Mucosa of stomach (tissue), 1 donor: ENCODE measurements around the gene UBQLN2.
"Not testable (repeated sequence)": the region's sequence is repeated elsewhere in the genome, so short reads cannot be mapped to it uniquely, and the experiment has no call there.

Experiments used
- H3K27me3 ChIP-seq: one replicate; pipeline ENCODE4 v1.7.0; 2013; ENCODE audit warnings: mild to moderate bottlenecking, low read length; ENCODE audit not compliant: control insufficient read depth, insufficient read depth
- H3K36me3 ChIP-seq: one replicate; pipeline ENCODE4 v1.7.0; 2013; ENCODE audit warnings: low read length; ENCODE audit not compliant: control insufficient read depth, insufficient read depth
- H3K4me1 ChIP-seq: one replicate; pipeline ENCODE4 v1.7.0; 2013; ENCODE audit warnings: mild to moderate bottlenecking, low read length; ENCODE audit not compliant: control insufficient read depth, insufficient read depth
- H3K4me3 ChIP-seq: one replicate; pipeline ENCODE4 v1.7.0; 2013; ENCODE audit warnings: low read length
- H3K9ac ChIP-seq: one replicate; pipeline ENCODE4 v1.7.0; 2013; ENCODE audit warnings: mild to moderate bottlenecking, low read length, moderate library complexity
- H3K9me3 ChIP-seq: one replicate; pipeline ENCODE4 v1.7.0; 2013; ENCODE audit warnings: mild to moderate bottlenecking, low read length, moderate library complexity; ENCODE audit not compliant: control insufficient read depth
- donor health status: Pancreatic carcinoma.

UBQLN2 gene

GRCh38 chrX:56574861-56575260 lies 11.4 kb downstream of the UBQLN2 start:
- no peak overlapping the region for H3K9ac ChIP-seq
- H3K4me3 ChIP-seq = no peak overlapping the region
- H3K9me3 ChIP-seq = no peaks in the 10 kb centered on the region
- H3K36me3 ChIP-seq = no peaks in the 10 kb centered on the region
- no peaks in the 10 kb centered on the region for H3K27me3 ChIP-seq
- H3K4me1 ChIP-seq = no peaks in the 10 kb centered on the region

- no peaks in the 10 kb centered on the region for H3K9me3 ChIP-seq
- H3K36me3 ChIP-seq = no peaks in the 10 kb centered on the region
- no peak overlapping the region for H3K9ac ChIP-seq
- H3K4me3 ChIP-seq = no peak overlapping the region
- H3K4me1 ChIP-seq = no peaks in the 10 kb centered on the region
- no peaks in the 10 kb centered on the region for H3K27me3 ChIP-seq
These were observed 13.3 kb downstream of the UBQLN2 start for GRCh38 chrX:56576721-56577120.

DNA sequence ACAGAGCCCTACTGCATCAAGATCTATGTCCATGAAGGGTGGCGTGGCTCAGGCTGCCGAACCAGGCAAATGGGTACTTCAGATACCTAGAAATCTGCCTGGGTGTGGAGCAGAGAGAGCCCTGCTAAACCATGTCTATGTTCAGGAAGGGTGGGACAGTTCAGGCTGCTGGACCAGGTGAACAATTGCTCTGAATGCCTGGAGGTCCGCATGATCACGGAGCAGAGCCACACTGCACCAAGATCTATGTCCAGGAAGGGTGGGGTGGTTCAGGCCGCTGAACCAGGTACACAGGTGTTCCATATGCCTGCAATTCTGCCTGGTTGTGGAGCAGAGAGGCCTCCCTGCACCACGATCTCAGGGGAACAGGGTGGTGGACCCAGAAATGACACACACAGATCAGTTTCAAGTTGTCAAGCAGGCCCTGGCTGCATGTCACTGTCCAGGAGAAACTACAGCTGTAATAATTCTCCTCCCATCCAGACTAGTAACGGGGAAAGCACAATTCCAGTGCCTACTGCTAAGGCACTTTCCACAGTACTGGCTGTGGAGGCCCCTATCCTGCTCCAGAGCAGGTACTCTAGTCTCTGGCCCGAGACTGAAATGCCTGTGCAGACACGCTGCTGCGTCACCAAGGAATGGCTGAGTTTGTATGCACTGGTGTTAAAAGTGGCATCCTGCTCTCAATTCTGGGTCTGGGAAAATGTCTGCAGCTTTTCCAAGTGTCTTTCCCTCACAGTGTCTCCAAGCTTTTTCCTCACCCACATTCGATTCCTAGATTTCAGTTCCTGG lies 25.2 kb downstream of the UBQLN2 start:
- H3K9ac ChIP-seq = no peak overlapping the region
- H3K9me3 ChIP-seq = no peaks in the 10 kb centered on the region
- no peak overlapping the region for H3K4me3 ChIP-seq
- H3K36me3 ChIP-seq = no peaks in the 10 kb centered on the region
- H3K4me1 ChIP-seq = no peaks in the 10 kb centered on the region
- H3K27me3 ChIP-seq = no peaks in the 10 kb centered on the region

- H3K27me3 ChIP-seq, H3K9ac ChIP-seq, H3K9me3 ChIP-seq, H3K4me3 ChIP-seq, H3K36me3 ChIP-seq, H3K4me1 ChIP-seq: not testable (repeated sequence)
These were observed 28.4 kb downstream of the UBQLN2 start for GRCh38 chrX:56591830-56592229.

DNA sequence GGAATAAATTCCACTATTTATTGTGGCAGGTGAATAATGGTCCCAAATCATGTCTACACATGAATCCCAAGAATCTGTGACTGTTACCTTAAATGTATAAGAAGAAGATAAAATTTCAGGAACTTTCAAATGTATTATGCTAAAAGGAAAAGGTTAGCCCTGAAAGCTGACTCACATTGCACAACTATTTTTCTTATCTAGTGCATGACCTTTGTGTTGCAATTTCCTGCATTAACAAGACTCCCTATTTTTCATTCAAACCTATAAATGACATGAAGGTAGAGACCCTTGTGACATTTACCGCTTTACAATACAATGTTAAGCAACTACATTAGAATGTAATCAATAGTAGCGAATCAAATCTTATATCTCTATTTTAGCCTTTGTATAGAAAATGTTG lies 36.7 kb downstream of the UBQLN2 start:
- no peaks in the 10 kb centered on the region for H3K36me3 ChIP-seq
- H3K4me3 ChIP-seq = no peak overlapping the region
- H3K27me3 ChIP-seq = no peaks in the 10 kb centered on the region
- H3K9me3 ChIP-seq = no peaks in the 10 kb centered on the region
- H3K4me1 ChIP-seq = no peaks in the 10 kb centered on the region
- no peak overlapping the region for H3K9ac ChIP-seq

DNA sequence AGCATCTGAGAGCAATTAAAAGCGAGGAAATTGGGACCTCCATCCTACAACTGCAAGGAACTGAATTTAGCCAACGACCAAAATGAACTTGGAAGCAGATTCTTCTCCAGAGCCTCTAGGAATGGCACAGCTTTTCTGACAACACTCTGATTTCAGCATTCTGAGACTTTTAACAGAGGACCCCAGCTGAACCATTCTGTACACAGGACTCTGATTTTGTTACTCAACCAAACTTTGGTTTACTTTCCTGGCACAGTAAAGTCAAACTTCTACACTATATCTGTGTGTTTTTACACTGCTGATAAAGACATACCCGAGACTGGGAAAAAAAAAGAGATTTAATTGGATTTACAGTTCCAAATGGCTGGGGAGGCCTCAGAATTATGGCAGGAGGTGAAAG lies 37.6 kb downstream of the UBQLN2 start:
- H3K4me3 ChIP-seq = no peak overlapping the region
- H3K36me3 ChIP-seq = no peaks in the 10 kb centered on the region
- no peaks in the 10 kb centered on the region for H3K27me3 ChIP-seq
- no peak overlapping the region for H3K9ac ChIP-seq
- no peaks in the 10 kb centered on the region for H3K9me3 ChIP-seq
- H3K4me1 ChIP-seq = no peaks in the 10 kb centered on the region

GRCh38 chrX:56615282-56615681 lies 51.9 kb downstream of the UBQLN2 start:
- Histone ChIP-seq H3K4me3 (no peak overlapping the region), H3K27me3 (no peaks in the 10 kb centered on the region), H3K36me3 (no peaks in the 10 kb centered on the region), H3K9ac (no peak overlapping the region), H3K4me1 (no peaks in the 10 kb centered on the region), H3K9me3 (no peaks in the 10 kb centered on the region)
